Muscle of back (tissue), 11 donors: ENCODE measurements around the gene LRMDA. TPM values are rescaled to one million over a fixed set of nuclear protein-coding genes. Genes with fewer than 3 reads are reported as not detected.

Experiments used
- DNase-seq, 3 donors: peaks; one replicate each; pipeline versions ENCODE4 v3.0.0 to v3.0.0-alpha.2; 2013
- polyA plus RNA-seq, 10 donors: library from polyadenylated mRNA; unstranded; fragments of 120-200 nt; gene quantifications; one replicate each; pipeline ENCODE4 v1.2.1, GENCODE V29; 2013; ENCODE audit not compliant: insufficient read length in 10 of 10

LRMDA gene
- polyA plus RNA-seq, 10 donors = 3.6 to 9.3 (median 6.0) TPM

GRCh38 chr10:75904499-75905283 lies 473.3 kb downstream of the LRMDA start:
- DNase-seq = no peak

GRCh38 chr10:75905490-75905889 lies 474.1 kb downstream of the LRMDA start:
- DNase-seq = no peak

DNA sequence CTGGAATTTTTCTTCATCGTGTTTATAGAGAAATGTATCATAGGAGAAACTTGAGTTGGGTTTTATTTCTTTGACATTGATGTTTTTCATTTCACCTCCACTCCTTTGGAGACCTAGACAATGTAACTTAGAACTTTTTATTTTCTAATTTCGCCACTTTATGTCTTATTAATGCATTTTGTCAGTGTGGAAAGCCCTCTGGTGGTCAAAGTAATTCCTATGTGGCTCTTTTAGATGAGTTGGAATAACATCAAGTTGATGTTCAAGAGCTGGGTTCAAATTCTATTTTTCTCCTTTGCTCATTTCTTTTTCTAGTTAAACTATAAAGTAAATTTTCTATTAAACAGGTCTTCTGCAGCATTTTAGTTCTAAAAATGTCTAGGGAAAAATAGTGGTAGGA lies 478.6 kb downstream of the LRMDA start:
- DNase-seq = peak; percentile 6 to 24 (median 12)

- DNase-seq = no peak
Measured at GRCh38 chr10:75911426-75911825, 480.0 kb downstream of the LRMDA start.

DNA sequence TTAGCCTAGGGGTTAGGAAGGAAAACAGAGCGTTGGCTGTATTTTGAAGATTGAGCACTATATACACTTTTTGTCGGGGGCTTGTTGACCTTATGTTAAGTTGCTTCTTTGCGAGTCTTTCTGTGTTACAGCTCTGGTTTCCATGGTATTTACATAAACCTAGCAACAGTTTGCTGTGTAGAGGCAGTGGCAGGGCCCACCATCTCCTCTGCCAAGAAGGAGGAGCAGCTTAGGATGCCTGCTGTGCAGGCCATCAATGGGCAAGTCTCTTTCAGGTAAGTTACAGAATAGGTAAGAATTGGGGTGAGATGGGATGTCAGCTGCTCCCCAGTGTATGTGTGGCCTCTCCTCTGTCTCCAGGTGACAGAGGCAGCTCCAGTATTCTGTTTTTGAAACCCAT lies 485.5 kb downstream of the LRMDA start:
- peak in 2 of 3 donors; percentile 15 to 56 for DNase-seq

DNA sequence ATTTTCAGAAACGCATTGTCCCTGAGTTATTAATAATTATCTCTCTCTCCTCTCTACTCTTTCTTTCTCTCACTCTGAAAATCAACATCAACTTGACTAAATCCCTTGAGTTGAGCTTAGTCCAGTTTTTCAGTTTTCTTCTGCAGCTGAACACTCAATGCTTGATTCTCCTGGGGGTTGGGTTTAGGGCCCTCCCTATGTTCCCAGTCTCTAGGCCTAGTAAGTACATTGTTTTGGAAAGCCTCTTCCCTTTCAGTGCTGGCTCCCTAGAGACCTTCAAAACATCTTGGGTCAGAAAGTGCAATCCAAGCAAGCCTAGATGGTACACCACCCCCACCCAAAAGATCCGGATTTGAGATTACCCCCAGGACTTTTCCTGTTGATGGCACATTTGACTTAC lies 488.5 kb downstream of the LRMDA start:
- DNase-seq = no peak

GRCh38 chr10:75922435-75922834 lies 491.0 kb downstream of the LRMDA start:
- DNase-seq = no peak

GRCh38 chr10:75924309-75924902 lies 493.0 kb downstream of the LRMDA start:
- no peak for DNase-seq

DNA sequence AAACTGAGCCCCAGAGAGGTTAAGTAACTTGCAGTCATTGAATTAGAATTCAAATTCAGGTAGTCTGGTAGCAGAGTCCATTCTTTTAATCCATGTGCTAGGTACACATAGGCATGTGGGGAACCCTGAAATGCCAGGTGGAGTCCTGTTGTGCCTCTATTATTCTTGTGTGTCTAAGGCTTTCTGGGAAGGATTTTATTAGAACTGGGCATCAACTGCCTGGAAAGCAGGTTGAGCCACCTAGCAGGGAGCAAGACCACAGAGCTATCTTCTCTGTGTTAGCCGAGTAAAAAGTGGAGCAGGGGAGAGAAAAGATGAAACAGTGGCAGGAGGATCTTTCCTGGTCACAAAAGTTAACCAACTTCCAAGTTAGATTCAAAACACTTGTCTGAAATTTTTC lies 494.6 kb downstream of the LRMDA start:
- DNase-seq = no peak

DNA sequence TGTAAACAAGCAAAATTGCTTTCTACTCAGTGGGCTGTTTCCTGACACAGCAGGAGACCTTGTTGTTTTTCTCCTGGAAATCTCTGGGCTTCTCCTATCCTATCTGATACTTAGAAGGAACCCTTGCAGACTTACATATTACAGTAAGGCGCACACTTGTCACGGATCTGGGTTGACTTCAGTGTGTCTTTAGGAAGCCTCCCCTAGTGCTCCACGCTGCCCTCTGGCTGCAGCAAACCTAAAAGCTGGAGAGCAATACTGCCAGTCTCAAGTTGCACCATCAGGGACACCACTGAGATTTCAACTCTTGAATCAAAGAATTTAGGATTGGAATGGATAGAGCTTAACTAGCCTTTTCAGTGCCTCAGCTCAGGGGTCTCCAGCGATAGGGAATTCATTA lies 495.3 kb downstream of the LRMDA start:
- peak in 1 of 3 donors; percentile 38 for DNase-seq

GRCh38 chr10:75928231-75928630 lies 496.8 kb downstream of the LRMDA start:
- DNase-seq = no peak

- DNase-seq = no peak
Measured at GRCh38 chr10:75929630-75930161, 498.3 kb downstream of the LRMDA start.

GRCh38 chr10:75932921-75933320 lies 501.5 kb downstream of the LRMDA start:
- DNase-seq = no peak

DNA sequence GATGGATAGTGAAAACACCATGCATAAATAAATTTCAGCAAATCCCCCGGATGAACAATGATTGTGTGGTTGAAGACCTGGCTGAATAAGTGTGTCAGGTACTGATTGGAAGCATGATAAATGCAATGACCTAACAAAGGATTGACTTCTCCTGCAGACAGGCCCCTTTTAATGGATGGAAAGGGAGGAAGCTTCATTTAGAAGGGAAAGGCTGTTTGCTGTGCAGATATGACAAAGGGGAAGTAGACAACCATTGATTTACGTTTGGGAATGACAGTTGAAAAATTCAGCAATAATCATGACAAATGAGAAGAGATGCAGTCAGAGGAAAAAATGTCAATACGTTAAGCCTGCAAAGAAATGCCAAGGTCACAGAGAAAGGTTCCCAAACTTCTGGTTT lies 503.8 kb downstream of the LRMDA start:
- no peak for DNase-seq

GRCh38 chr10:75935650-75936400 lies 504.4 kb downstream of the LRMDA start:
- DNase-seq = no peak

- no peak for DNase-seq
Measured at GRCh38 chr10:75936841-75937240, 505.4 kb downstream of the LRMDA start.

GRCh38 chr10:75937823-75938222 lies 506.4 kb downstream of the LRMDA start:
- no peak for DNase-seq

DNA sequence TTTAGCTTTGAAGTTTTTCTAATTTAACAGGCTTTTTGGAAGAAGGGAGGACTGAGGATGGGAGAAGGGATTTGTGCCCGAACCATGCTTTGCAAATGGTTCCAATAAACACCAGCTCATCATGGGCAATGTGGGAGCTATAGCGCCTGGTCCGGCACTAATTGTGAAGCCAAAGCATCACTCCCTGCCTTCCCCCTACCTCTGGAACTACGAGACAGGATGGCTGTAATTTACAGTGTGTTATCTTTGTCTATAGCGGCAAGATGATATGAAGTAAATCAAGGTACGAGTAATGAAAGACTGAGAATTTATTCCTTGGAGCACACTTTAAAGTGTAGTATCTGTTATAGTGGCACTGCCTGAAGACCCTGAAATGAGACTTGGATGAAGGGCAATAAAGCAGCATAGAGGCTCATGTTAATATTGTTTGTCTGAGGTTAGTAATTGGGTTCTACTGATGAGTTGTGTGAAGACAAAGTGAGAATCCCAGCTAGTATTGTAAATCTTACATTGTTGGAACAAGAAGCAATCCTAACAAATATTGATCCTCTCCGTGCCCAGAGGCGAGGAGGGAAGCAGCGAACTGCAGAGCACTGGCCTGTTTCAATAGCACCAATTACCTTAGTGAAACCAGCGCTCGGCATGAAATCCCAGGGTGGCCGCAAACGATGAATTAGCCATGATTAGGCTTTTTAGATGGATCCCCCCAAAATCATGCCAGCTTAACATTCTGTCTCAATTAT lies 507.1 kb downstream of the LRMDA start:
- no peak for DNase-seq

GRCh38 chr10:75939541-75939940 lies 508.1 kb downstream of the LRMDA start:
- DNase-seq = no peak

DNA sequence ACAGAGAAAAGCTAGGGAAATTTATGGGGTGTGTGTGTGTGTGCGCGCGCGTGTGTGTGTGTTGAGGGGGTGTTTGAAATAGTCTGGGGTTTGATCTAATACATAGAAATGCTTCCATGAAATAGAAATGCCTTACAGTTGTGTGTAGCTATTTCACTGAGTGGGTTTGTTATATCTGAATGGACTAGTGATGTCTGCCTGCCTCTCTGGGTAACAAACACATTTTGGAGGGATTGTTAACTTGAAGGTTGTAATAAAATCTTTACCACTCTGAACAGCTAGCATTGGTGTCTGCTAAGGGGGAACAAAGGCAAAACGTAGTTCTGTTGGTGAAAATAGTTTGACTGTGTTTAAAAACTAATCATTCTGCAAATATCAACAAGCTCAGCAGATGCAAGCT lies 509.3 kb downstream of the LRMDA start:
- DNase-seq = no peak

DNA sequence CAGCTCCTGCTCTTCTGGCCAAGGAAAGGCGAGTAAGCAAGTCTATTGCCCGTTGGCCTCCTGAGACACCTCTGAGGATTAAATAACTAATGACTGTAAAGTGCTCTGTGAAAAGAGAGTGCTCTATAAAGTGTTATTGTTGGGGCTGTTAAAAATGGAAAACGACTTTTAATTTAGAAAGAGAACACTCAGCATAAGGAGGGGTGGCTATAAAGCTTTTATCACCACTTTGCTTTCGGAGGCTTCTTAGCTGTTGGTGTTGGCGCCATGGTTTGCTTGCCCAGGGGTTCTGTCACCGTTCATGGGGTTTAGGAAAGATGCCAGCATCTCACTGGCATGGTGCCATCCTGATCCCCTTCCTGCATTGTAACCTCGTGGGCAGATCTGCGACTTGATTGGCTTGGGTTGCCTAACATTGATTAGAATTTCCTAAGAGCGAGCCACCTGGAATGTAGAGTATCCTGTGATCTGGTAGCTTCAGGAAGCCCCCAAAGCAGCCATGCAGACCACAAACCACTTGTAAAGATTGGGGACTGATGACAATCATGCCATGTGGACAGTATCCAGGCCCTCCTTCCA lies 509.9 kb downstream of the LRMDA start:
- no peak for DNase-seq

DNA sequence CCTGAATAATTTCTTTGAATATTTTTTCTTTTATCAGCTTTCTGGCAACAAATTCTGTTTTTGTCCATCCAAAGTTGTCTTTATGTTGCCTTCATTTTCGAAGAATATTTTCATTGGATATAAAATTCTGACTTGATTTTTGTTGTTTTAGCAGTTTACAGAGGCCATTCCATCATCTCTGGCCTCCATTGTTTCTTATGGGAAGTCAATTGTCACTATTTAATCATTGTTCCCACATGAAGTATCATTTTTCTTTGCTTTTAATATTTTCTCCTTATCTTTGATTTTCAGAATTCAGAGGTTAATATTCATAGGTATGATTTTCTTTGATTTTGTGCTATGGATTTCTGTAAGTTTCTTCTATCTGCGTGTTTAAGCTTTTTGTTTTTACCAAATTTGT lies 512.6 kb downstream of the LRMDA start:
- DNase-seq = no peak
